Hematopoietic multipotent progenitor cell treated with erythropoietin and hydrocortisone succinate and interleukin-3 and kit ligand, for 15 days (in vitro differentiated cells): ENCODE data around the gene SUSD1.

Experiments
- DNase-seq: peaks from one replicate; pipeline ENCODE4 v3.0.0-alpha.2; 2015; ENCODE audit warnings: low spot score

The SUSD1 gene

GRCh38 chr9:112065806-112066606 lies 109.1 kb downstream of the SUSD1 start:
- no peak for DNase-seq

GRCh38 chr9:112064871-112065270 lies 110.2 kb downstream of the SUSD1 start:
- no peak for DNase-seq

- no peak for DNase-seq
Measured at GRCh38 chr9:112063586-112063985, 111.5 kb downstream of the SUSD1 start.

- DNase-seq: no peak
Measured at GRCh38 chr9:112063151-112063550, 111.9 kb downstream of the SUSD1 start.

GRCh38 chr9:112061152-112061740 lies 113.9 kb downstream of the SUSD1 start:
- DNase-seq: no peak

- no peak for DNase-seq
Measured at GRCh38 chr9:112059966-112060320, 115.2 kb downstream of the SUSD1 start.

GRCh38 chr9:112059145-112059965 lies 115.7 kb downstream of the SUSD1 start:
- DNase-seq: peak; percentile 16

- no peak for DNase-seq
Measured at GRCh38 chr9:112056996-112057395, 118.1 kb downstream of the SUSD1 start.

- DNase-seq: no peak
Measured at GRCh38 chr9:112054916-112055315, 120.2 kb downstream of the SUSD1 start.

GRCh38 chr9:112051812-112052211 lies 123.3 kb downstream of the SUSD1 start:
- no peak for DNase-seq

- DNase-seq: no peak
Measured at GRCh38 chr9:112050544-112051475, 124.3 kb downstream of the SUSD1 start.

GRCh38 chr9:112049811-112050516 lies 125.1 kb downstream of the SUSD1 start:
- no peak for DNase-seq

GRCh38 chr9:112048924-112049691 lies 126.0 kb downstream of the SUSD1 start:
- DNase-seq: no peak

GRCh38 chr9:112047538-112048066 lies 127.5 kb downstream of the SUSD1 start:
- DNase-seq: no peak

GRCh38 chr9:112046181-112046580 lies 128.9 kb downstream of the SUSD1 start:
- DNase-seq: no peak

- DNase-seq: no peak
Measured at GRCh38 chr9:112044881-112045280, 130.2 kb downstream of the SUSD1 start.

- no peak for DNase-seq
Measured at GRCh38 chr9:112044186-112044585, 130.9 kb downstream of the SUSD1 start.

GRCh38 chr9:112043423-112043822 lies 131.7 kb downstream of the SUSD1 start:
- DNase-seq: no peak

- no peak for DNase-seq
Measured at GRCh38 chr9:112042769-112043168, 132.3 kb downstream of the SUSD1 start.

- DNase-seq: no peak
Measured at GRCh38 chr9:112042244-112042638, 132.9 kb downstream of the SUSD1 start.
